Bladder microvascular endothelial cell (primary cell): ENCODE measurements around the gene YPEL5. TPM values are rescaled to one million over a fixed set of nuclear protein-coding genes. Genes with fewer than 3 reads are reported as not detected.

Experiments
- total RNA-seq: library from RNA; depleted of rRNA; stranded (reverse); fragments of >200 nt; gene quantifications from 2 replicates; pipeline ENCODE4 v1.2.3, GENCODE V29; 2014

The YPEL5 gene
- 74.1 and 148 TPM in 2 replicates for total RNA-seq

DNA sequence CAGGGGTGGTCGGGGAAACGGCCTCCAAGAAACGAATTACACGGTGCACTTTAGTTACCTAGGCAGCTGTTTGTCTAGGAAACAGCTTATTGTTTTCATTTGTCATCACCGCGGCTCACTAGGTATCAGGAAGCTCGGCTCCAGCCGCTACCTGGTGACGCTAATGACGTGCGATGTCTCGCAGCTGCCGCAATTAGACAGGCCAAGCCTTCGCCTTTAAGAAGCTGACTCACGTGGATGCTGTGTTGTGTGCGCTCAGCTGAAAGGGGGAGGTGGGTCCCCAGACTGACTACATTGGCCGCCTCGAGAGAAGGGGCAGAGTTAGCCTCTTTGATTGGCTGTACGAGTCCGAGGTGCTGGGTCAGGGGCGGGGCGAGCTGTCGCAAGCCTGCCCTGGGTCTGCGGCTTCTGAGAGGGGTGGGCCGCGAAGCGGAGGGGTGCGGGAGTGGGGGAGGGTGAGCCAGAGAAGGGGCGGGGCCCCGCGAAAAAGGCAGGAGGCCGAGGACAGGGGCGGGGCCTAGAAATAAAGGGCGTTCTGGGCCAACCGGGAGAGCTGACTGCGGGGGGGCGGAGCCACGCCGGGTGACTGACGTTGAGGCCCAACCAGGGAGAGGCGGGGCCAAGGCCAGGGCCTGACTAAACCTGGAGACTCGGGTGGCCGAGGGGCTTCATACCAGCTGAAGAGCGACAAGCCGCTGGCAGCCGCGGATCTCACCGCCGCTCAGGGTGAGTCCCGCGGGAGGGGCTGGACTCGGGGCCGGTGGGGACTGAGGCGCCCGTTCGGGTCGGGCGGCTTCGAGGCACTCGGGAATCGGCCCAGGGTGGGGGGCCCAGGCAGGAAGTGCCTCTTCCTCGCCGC is at the start of gene YPEL5:
Gene YPEL5, plus strand, starts transcription at position 671 of the 859 bp plus-strand sequence. CDS start 9,645 bp downstream, outside the sequence.

Other genes starting within 250 kb of the YPEL5 start
- not detected in 2 replicates for gene ALK, start 225.4 kb upstream of the YPEL5 start, total RNA-seq
- gene LBH, start 84.5 kb downstream of the YPEL5 start, total RNA-seq, result 12.3 and 115 TPM in 2 replicates